K562 treated with DMSO at 1 percent for 24 hours (cell line): Measurements from ENCODE around the gene ABHD13. TPM values are rescaled to one million over a fixed set of nuclear protein-coding genes. Genes with fewer than 3 reads are reported as not detected.

ENCODE experiments used
- total RNA-seq: library from RNA; unstranded; fragments of 300-600 nt; gene quantifications from 2 replicates; pipeline ENCODE4 v1.2.3, GENCODE V29; 2022; ENCODE audit warnings: low read depth; ENCODE audit not compliant: insufficient read depth

The ABHD13 gene
- 2.5 and 2.8 TPM in 2 replicates for total RNA-seq

GRCh38 chr13:108218044-108218974 lies at the start of gene ABHD13:
Gene ABHD13 (plus strand): TSS chr13:108218392. CDS start chr13:108229219, 10,827 bp downstream.

GRCh38 chr13:108215436-108215835 lies 2.8 kb upstream of the ABHD13 start, which contains the start of gene LIG4:
Gene LIG4 (minus strand): TSS chr13:108215536. CDS start chr13:108211268, 4,268 bp downstream.

GRCh38 chr13:108269601-108270328 lies 51.6 kb downstream of the ABHD13 start, which contains the start of gene TNFSF13B:
Gene TNFSF13B (plus strand): TSS chr13:108269718. CDS start chr13:108269896, 178 bp downstream.

Other genes with a start within 250 kb of the ABHD13 start
- gene LIG4, start 2.9 kb upstream of the ABHD13 start, total RNA-seq, result 2.4 and 3.0 TPM in 2 replicates
- gene TNFSF13B, start 51.3 kb downstream of the ABHD13 start, total RNA-seq, result 0.73 TPM in 1 of 2 replicates, not detected in the other